Measurements from ENCODE around the gene XKR7.

XKR7 gene

DNA sequence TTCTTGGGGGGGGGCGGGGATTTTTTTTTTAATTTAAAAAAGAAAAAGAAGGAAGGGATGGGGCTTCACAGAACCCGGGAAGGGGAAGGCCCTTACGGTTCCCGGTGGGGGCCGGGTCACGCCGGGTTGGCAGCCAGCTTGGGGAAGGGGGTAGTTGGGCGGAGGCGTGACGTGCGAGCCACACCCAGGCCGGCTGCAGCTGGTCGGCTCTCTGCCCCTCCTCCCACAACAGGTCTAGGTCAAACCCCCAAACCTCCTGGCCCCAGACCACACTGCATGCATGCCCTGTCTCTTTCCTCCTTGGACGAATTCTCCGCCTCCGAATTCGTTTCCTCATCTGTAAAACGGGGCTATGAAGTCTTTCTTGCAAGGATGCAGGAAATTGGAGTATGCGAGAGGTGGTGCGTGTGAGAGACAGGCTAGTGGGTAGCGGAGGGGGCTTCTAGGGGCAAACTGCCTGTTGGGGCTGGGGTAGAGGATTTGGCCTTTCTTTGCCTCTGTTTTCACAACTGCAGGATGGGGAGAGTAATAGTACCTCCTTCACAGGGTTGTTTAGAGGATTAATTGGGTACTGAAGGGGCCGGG is 84.9 kb downstream of the XKR7 start:
- H3K27me3 ChIP-seq (ENCODE audit: control insufficient read depth in 2 of 2, insufficient read depth in 2 of 2, low read length in 2 of 2) = peaks cover 20 to 41% of the 10 kb centered on the region in 2 donors
- H3K27ac ChIP-seq (ENCODE audit: low read depth in 2 of 2, low read length in 2 of 2) = peak overlapping the region in 1 of 2 donors; percentile 67
- no peaks in the 10 kb centered on the region for H3K9me3 ChIP-seq (ENCODE audit: control insufficient read depth in 2 of 2, low read length in 2 of 2)
- H3K4me1 ChIP-seq (ENCODE audit: control insufficient read depth in 2 of 2, insufficient read depth in 2 of 2, low read length in 2 of 2) = peaks cover 0 to 4% of the 10 kb centered on the region in 2 donors
- no peaks in the 10 kb centered on the region for H3K36me3 ChIP-seq (ENCODE audit: control insufficient read depth in 2 of 2, insufficient read depth in 2 of 2, low read length in 2 of 2)
- peak overlapping the region in 1 of 2 donors; percentile 32 for H3K9ac ChIP-seq (ENCODE audit: low read depth in 1 of 2, low read length in 2 of 2)
- peak overlapping the region; percentile 33 to 42 for H3K4me3 ChIP-seq (ENCODE audit: low read length in 2 of 2)

Measured in mucosa of rectum (tissue), 2 donors.